GM12873 (cell line): Measurements from ENCODE around the gene DNAH11.

Source experiments
- CTCF ChIP-seq: IDR thresholded peaks from 2 replicates; pipeline ENCODE4 v1.5.1; 2012; ENCODE audit warnings: low read depth, mild to moderate bottlenecking, moderate library complexity, low read length, control low read depth; ENCODE audit not compliant: insufficient read depth; ENCODE audit errors: missing control alignments

Gene DNAH11

GRCh38 chr7:21869785-21870402, 327.1 kb downstream of the DNAH11 start:
- no peak for TF ChIP-seq CTCF

- TF ChIP-seq CTCF: no peak
These were observed 340.2 kb downstream of the DNAH11 start for GRCh38 chr7:21883069-21883468.

DNA sequence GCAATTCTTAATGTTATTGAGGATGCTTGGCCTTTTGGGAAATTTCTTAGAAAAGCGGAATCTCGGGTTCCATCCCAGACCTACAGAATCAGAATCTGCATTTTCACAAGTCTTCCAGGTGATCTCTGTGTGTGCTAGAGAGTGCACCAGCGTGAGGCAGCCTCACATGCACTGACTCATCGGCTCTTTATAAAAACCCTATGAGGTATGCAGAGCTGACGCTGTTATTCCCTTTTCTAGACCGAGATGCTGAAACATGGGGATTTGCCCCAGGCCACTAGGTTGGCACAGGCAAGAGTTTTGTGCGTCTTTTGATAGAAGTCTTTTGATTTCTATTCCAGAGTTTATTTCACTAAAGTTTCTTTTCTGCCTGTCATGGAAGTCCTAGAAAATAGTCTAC, 341.7 kb downstream of the DNAH11 start:
- no peak for TF ChIP-seq CTCF

GRCh38 chr7:21886396-21886795, 343.6 kb downstream of the DNAH11 start:
- TF ChIP-seq CTCF: no peak

DNA sequence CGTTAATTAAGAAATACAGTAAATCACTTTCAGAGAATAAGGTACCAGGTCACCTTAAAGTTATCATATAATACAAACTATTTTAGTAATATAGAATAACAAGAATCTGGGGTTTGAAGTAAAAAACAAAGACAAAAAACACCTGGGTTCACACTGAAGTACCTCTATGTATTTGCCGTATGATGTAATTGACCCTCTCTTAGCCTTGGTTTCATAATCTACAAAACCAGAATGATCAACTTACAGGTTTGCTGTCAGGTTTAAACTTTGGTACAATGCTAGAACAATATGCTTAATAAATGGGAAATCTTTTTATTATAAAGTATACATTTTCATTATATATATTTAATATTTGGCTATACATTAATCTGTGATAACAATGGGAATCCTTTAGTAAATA, 344.5 kb downstream of the DNAH11 start:
- TF ChIP-seq CTCF: no peak

- TF ChIP-seq CTCF: no peak
These were observed 344.9 kb downstream of the DNAH11 start for GRCh38 chr7:21887779-21888178.

GRCh38 chr7:21891291-21891690, 348.5 kb downstream of the DNAH11 start:
- no peak for TF ChIP-seq CTCF
